Lower lobe of right lung (tissue), 2 donors: Measurements from ENCODE around the gene SCN1B. TPM values are rescaled to one million over a fixed set of nuclear protein-coding genes. Genes with fewer than 3 reads are reported as not detected.
A peak's percentile ranks its signal among the peaks of the same experiment; 100 is the strongest.

Source experiments
- ATAC-seq, 2 donors: fragments of 200-7000 bp; cut with Tn5 transposase; one replicate each; pipeline ENCODE4 v1.9.1; 2020 to 2022; ENCODE audit warnings: mild to moderate bottlenecking in 2 of 2, moderate library complexity in 2 of 2
- DNase-seq: peaks from one replicate; pipeline ENCODE4 v3.0.0-alpha.2; 2020
- H3K27ac ChIP-seq: fragments of 200-600 bp; one replicate; pipeline ENCODE4 v1.8.0; 2022
- H3K27me3 ChIP-seq: fragments of 200-600 bp; one replicate; pipeline ENCODE4 v1.8.0; 2022; ENCODE audit warnings: low read depth
- H3K36me3 ChIP-seq: fragments of 200-600 bp; one replicate; pipeline ENCODE4 v1.8.0; 2022; ENCODE audit warnings: mild to moderate bottlenecking
- H3K4me1 ChIP-seq: fragments of 200-600 bp; one replicate; pipeline ENCODE4 v1.8.0; 2022
- H3K4me3 ChIP-seq: fragments of 200-600 bp; one replicate; pipeline ENCODE4 v1.8.0; 2022; ENCODE audit warnings: mild to moderate bottlenecking
- H3K9me3 ChIP-seq: fragments of 200-600 bp; one replicate; pipeline ENCODE4 v1.8.0; 2022
- intact Hi-C: fragments of 100-400 bp; cut with DNase I; formaldehyde crosslinking; loops from one replicate; pipeline ENCODE4 v1.11.0; 2022
- total RNA-seq: library from RNA; stranded (reverse); fragmentation: NEBNext Ultra II Directional; extraction: Animal tissue kit (Norgen Biotek cat#: 25700); gene quantifications from one replicate; pipeline ENCODE4 v1.2.1, GENCODE V29; 2021
- TF ChIP-seq, protein P1 (sequence below): fragments of 200-600 bp; IDR thresholded peaks from one replicate; pipeline ENCODE4 v1.8.0; 2022; ENCODE audit warnings: antibody characterized with exemption, mild to moderate bottlenecking
- donor health status: DM: no; HTN: yes; CAD: no; lungs with severe emphysema.

The SCN1B gene
- total RNA-seq, 1 donor from 2014 or later, result 9.8 TPM

DNA sequence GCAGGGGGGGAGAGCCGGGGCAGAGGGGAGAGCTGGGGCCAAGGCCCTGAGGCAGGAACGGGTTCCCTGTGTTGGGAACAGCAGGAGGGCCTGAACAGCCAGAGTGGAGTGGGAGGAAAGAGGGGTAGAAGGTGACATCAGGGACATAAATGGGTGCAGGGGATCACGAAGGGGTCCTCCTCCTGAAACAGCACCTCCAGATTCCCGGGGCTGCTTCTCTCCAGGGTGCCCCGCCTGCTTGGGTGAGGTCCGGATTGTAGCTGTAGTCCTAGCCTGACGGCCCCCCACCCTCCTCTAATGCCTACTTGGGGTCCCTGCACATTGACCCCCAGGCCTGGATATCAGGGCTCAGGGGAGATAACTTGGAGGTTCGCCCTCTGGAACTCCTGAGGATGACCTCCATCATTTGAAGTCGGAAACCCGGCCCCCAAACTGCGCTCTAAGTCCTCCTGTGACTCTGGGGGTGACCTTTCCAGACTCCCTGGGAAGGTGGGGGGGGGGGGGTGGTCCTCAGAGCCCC is 473 bp upstream of the SCN1B start:
- H3K9me3 ChIP-seq, result no peaks in the 10 kb centered on the region
- H3K27ac ChIP-seq, result no peak overlapping the region
- TF ChIP-seq, protein P1, sequence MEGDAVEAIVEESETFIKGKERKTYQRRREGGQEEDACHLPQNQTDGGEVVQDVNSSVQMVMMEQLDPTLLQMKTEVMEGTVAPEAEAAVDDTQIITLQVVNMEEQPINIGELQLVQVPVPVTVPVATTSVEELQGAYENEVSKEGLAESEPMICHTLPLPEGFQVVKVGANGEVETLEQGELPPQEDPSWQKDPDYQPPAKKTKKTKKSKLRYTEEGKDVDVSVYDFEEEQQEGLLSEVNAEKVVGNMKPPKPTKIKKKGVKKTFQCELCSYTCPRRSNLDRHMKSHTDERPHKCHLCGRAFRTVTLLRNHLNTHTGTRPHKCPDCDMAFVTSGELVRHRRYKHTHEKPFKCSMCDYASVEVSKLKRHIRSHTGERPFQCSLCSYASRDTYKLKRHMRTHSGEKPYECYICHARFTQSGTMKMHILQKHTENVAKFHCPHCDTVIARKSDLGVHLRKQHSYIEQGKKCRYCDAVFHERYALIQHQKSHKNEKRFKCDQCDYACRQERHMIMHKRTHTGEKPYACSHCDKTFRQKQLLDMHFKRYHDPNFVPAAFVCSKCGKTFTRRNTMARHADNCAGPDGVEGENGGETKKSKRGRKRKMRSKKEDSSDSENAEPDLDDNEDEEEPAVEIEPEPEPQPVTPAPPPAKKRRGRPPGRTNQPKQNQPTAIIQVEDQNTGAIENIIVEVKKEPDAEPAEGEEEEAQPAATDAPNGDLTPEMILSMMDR, result no peak
- peaks cover 15% of the 10 kb centered on the region for H3K4me1 ChIP-seq
- DNase-seq (no peak), ATAC-seq (peak; percentile 3 to 10)
- H3K4me3 ChIP-seq, result peak overlapping the region; percentile 53
- no peaks in the 10 kb centered on the region for H3K27me3 ChIP-seq
- intact Hi-C loops, result no loop called here
- peaks cover 41% of the 10 kb centered on the region for H3K36me3 ChIP-seq

DNA sequence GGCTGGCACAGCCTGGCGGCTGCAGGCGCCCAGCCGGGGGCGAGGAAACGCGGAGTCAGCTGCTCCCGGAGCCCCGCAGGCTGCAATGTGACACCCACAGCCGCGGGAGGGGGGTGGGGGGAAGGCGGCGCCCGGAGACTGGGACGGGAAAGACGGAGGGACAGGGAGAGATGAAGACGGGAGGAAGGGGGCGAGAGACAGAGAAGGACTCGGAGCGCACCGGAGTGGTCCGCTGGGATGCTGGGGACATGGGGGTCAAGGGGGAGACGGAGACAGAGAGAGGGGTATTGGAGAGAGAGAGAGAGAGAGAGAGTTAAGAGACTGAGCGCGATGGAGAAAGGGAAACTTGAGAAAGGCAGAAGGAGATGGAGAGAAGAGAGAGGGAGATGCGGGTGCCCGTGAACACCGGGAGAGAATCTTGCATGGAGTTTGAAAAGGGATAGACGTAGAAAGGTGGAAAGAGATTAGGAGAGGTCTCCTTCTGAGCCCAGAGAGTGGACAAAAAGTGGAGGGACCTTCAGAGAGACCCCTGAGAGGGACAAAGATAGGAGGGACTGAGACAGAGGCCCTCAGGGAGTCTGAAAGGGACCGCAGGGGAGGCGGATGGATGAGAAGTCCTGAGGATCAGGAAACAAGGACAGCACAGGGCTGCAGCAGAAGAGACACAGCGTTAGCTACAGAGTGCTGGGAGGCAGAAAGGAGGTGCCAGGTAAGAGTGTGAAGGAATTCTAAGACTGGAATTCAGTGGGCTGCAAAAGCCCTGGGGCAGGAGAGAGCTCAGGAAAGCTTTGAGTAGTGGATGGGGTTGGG is 1.0 kb downstream of the SCN1B start:
- Histone ChIP-seq H3K4me1 (peaks cover 15% of the 10 kb centered on the region), H3K36me3 (peaks cover 28% of the 10 kb centered on the region), H3K27me3 (no peaks in the 10 kb centered on the region), H3K27ac (no peak overlapping the region), H3K9me3 (no peaks in the 10 kb centered on the region), H3K4me3 (peak overlapping the region; percentile 53)
- ATAC-seq (peak in 1 of 2 donors; percentile 2), DNase-seq (no peak)
- intact Hi-C loops, result no loop called here
- TF ChIP-seq, protein P1, result no peak

DNA sequence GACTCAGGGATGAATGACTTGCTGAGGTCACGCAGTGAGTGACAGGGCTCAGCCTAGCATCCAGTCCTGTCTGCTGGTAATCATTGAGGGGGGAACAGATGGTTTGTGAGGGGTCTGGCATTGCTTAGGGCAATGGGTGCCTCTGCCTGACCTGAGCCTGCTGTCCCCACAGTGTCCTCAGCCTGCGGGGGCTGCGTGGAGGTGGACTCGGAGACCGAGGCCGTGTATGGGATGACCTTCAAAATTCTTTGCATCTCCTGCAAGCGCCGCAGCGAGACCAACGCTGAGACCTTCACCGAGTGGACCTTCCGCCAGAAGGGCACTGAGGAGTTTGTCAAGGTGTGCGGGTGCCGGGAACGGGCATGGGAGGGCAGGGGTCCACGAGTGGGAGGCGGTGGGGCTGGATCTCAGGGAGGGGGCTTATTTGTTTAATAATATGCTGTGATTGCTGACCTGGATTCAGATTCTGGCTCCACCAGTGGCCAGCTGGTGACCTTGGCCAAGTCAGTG is 2.1 kb downstream of the SCN1B start:
- no peaks in the 10 kb centered on the region for H3K27me3 ChIP-seq
- no peak overlapping the region for H3K4me3 ChIP-seq
- no peak overlapping the region for H3K27ac ChIP-seq
- ATAC-seq (no peak), DNase-seq (no peak)
- H3K36me3 ChIP-seq, result peaks cover 17% of the 10 kb centered on the region
- H3K4me1 ChIP-seq, result peaks cover 16% of the 10 kb centered on the region
- intact Hi-C loops, result no loop called here
- no peaks in the 10 kb centered on the region for H3K9me3 ChIP-seq
- TF ChIP-seq, protein P1, result no peak

DNA sequence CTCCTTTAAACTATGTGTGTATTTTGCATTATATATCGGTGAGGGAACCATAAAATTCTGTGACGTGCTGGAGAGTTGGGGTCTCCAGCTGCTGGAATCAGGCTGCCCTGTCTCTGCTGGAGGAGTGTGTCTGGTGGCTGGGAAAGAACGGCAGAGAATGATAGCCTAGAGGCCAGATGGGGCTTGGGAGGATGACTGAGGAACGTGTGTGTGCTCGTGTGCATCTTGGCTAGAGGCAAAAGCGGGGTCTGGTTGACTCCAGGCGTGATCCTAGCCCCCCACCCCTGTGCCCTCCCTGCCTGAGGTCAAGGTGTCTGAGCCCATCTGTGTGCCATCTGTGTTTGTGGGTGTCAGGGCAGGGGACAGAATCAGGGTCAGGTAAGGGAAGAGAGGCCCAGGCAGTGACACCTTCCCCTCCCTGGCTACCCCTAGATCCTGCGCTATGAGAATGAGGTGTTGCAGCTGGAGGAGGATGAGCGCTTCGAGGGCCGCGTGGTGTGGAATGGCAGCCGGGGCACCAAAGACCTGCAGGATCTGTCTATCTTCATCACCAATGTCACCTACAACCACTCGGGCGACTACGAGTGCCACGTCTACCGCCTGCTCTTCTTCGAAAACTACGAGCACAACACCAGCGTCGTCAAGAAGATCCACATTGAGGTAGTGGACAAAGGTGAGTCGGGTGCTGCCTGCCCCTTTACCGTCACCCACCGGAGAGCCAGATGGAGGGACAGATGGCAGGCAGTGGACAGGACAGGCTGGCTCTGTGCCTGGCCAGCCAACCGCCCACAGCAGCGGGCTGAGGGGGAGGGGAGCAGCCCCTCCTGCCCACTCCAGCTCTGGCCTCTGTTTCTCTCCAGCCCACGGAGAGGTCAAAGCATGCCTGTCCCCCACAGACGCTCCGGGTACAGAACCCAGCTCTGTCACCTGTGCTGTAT is 3.1 kb downstream of the SCN1B start:
- H3K4me1 ChIP-seq, result peaks cover 25% of the 10 kb centered on the region
- H3K4me3 ChIP-seq, result no peak overlapping the region
- intact Hi-C loops, result no loop called here
- H3K27ac ChIP-seq, result no peak overlapping the region
- H3K27me3 ChIP-seq, result no peaks in the 10 kb centered on the region
- no peaks in the 10 kb centered on the region for H3K9me3 ChIP-seq
- no peak for DNase-seq
- H3K36me3 ChIP-seq, result peaks cover 8% of the 10 kb centered on the region
- no peak for ATAC-seq
- TF ChIP-seq, protein P1, result no peak

DNA sequence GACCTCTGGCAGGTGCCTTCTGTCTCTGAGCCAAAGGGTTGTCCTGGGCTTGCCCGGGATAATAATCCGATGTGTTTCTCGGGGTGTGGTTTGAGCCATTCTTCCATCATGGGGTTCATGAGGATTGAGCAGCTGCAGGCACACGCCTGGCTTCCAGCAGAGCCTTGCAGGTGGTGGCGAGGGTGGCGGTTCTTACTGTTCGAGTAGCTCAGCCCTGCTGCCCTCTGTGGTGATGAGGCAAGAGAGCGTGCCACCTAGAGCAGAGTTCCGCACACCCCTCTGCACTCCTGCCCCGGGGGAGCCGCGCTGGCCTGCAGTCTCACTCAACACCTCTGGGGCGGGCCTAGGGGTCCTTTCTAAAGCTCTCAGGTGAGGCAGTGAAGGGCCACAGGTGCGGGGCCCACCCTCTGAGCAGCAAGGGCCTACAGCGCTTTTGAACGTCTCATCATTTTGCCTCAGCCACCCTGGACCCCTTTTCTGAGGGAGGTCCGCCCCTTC is 3.8 kb downstream of the SCN1B start:
- Histone ChIP-seq H3K27ac (no peak overlapping the region), H3K27me3 (no peaks in the 10 kb centered on the region), H3K36me3 (peaks cover 6% of the 10 kb centered on the region), H3K4me3 (no peak overlapping the region), H3K9me3 (no peaks in the 10 kb centered on the region), H3K4me1 (peaks cover 33% of the 10 kb centered on the region)
- no peak for ATAC-seq
- intact Hi-C loops, result no loop called here
- DNase-seq, result no peak
- TF ChIP-seq, protein P1, result no peak
